ENCODE data around the gene TMEM222.
A peak's percentile ranks its signal among the peaks of the same experiment; 100 is the strongest.

Gene TMEM222

GRCh38 chr1:27306892-27307761 is 14.8 kb upstream of the TMEM222 start:
- no peak for ATAC-seq

- ATAC-seq, result no peak
Measured at GRCh38 chr1:27307874-27308598, 13.9 kb upstream of the TMEM222 start.

GRCh38 chr1:27314169-27314568 is 7.8 kb upstream of the TMEM222 start:
- no peak for ATAC-seq

GRCh38 chr1:27314737-27315136 is 7.2 kb upstream of the TMEM222 start:
- ATAC-seq, result no peak

- ATAC-seq, result no peak
Measured at GRCh38 chr1:27316860-27317259, 5.1 kb upstream of the TMEM222 start.

GRCh38 chr1:27318136-27318535 is 3.8 kb upstream of the TMEM222 start:
- no peak for ATAC-seq

GRCh38 chr1:27318596-27318995 is 3.4 kb upstream of the TMEM222 start:
- ATAC-seq, result no peak

- no peak for ATAC-seq
Measured at GRCh38 chr1:27322569-27323240, 742 bp downstream of the TMEM222 start.

GRCh38 chr1:27325286-27325685 is 3.3 kb downstream of the TMEM222 start:
- no peak for ATAC-seq

GRCh38 chr1:27327964-27328363 is 6.0 kb downstream of the TMEM222 start:
- ATAC-seq, result no peak

- no peak for ATAC-seq
Measured at GRCh38 chr1:27330786-27331185, 8.8 kb downstream of the TMEM222 start.

GRCh38 chr1:27331426-27331825 is 9.5 kb downstream of the TMEM222 start:
- ATAC-seq, result no peak

- no peak for ATAC-seq
Measured at GRCh38 chr1:27331922-27332321, 10.0 kb downstream of the TMEM222 start.

GRCh38 chr1:27332536-27333281 is 10.7 kb downstream of the TMEM222 start:
- ATAC-seq, result peak; percentile 64 to 76

- no peak for ATAC-seq
Measured at GRCh38 chr1:27333717-27334279, 11.8 kb downstream of the TMEM222 start.

- no peak for ATAC-seq
Measured at GRCh38 chr1:27335506-27336422, 13.8 kb downstream of the TMEM222 start.

- no peak for ATAC-seq
Measured at GRCh38 chr1:27336756-27337155, 14.8 kb downstream of the TMEM222 start.

- no peak for ATAC-seq
Measured at GRCh38 chr1:27338751-27339150, 16.8 kb downstream of the TMEM222 start.

GRCh38 chr1:27339213-27339612 is 17.2 kb downstream of the TMEM222 start:
- no peak for ATAC-seq

GRCh38 chr1:27341525-27342252 is 19.7 kb downstream of the TMEM222 start, which contains the start of gene SYTL1:
TSS of gene SYTL1 (plus strand) at chr1:27342022. CDS start at chr1:27345335, 3,313 bp downstream.
- ATAC-seq, result peak; percentile 63 to 70
